Activated CD8-positive, alpha-beta T cell treated with anti-CD3 and anti-CD28 coated beads for 36 hours (primary cell): Measurements from ENCODE around the gene ACTN3. TPM values are rescaled to one million over a fixed set of nuclear protein-coding genes. Genes with fewer than 3 reads are reported as not detected.

Source experiments
- total RNA-seq, 2 experiments: library from RNA; stranded (reverse); gene quantifications; one replicate each; pipeline ENCODE4 v1.2.3, GENCODE V29; 2021

Gene ACTN3
- total RNA-seq, 2 experiments from 2014 or later, result 0.14 TPM; not detected in 1

Other genes with a start within 250 kb of the ACTN3 start
- 10 to 100 TPM; 16.3 to 16.8 TPM for gene CD248, start 229.9 kb upstream of the ACTN3 start, total RNA-seq
- gene RIN1, start 210.5 kb upstream of the ACTN3 start, total RNA-seq, result 1 to 10 TPM; 1.1 to 1.6 TPM
- 10 to 100 TPM; 35.7 to 35.9 TPM for gene BRMS1, start 201.8 kb upstream of the ACTN3 start, total RNA-seq
- 1 to 10 TPM; 9.4 to 9.5 TPM for gene B4GAT1, start 199.3 kb upstream of the ACTN3 start, total RNA-seq
- 10 to 100 TPM; 11.8 to 12.2 TPM for gene SLC29A2, start 175.1 kb upstream of the ACTN3 start, total RNA-seq
- gene NPAS4, start 125.9 kb upstream of the ACTN3 start, total RNA-seq, result under 1 TPM in 1 of 2 experiments, not detected in 1; 0.11 TPM
- 100 to 1,000 TPM; 135 to 142 TPM for gene MRPL11, start 108.1 kb upstream of the ACTN3 start, total RNA-seq
- 10 to 100 TPM in 1 of 2 experiments, 1 to 10 TPM in 1; 6.7 to 10.5 TPM for gene PELI3, start 80.0 kb upstream of the ACTN3 start, total RNA-seq
- 10 to 100 TPM; 72.4 to 75.8 TPM for gene DPP3, start 66.5 kb upstream of the ACTN3 start, total RNA-seq
- gene BBS1, start 36.3 kb upstream of the ACTN3 start, total RNA-seq, result 1 to 10 TPM; 7.7 to 7.9 TPM
- 10 to 100 TPM; 13.2 to 14.0 TPM for gene ZDHHC24, start 855 bp upstream of the ACTN3 start, total RNA-seq
- gene CTSF, start 21.7 kb downstream of the ACTN3 start, total RNA-seq, result 1 to 10 TPM in 1 of 2 experiments, under 1 TPM in 1; 0.68 to 1.3 TPM
- under 1 TPM; 0.14 to 0.27 TPM for gene CCDC87, start 46.2 kb downstream of the ACTN3 start, total RNA-seq
- 10 to 100 TPM; 22.0 to 25.6 TPM for gene CCS, start 46.3 kb downstream of the ACTN3 start, total RNA-seq
- gene RBM14, start 69.7 kb downstream of the ACTN3 start, total RNA-seq, result 100 to 1,000 TPM; 153 to 159 TPM
- gene RBM4, start 91.8 kb downstream of the ACTN3 start, total RNA-seq, result 100 to 1,000 TPM; 108 to 114 TPM
- gene RBM4B, start 131.0 kb downstream of the ACTN3 start, total RNA-seq, result 10 to 100 TPM; 10.7 to 13.1 TPM
- gene SPTBN2, start 182.3 kb downstream of the ACTN3 start, total RNA-seq, result 1 to 10 TPM; 1.4 to 1.8 TPM